ENCODE measurements around the gene ZNF316.

The ZNF316 gene

GRCh38 chr7:6675807-6676405, 38.8 kb downstream of the ZNF316 start:
- H3K9ac ChIP-seq (ENCODE audit: low read length), result no peak overlapping the region
- no peaks in the 10 kb centered on the region for H3K4me1 ChIP-seq (ENCODE audit: low read length)
- H3K79me2 ChIP-seq (ENCODE audit: low read length), result no peaks in the 10 kb centered on the region
- H3K27ac ChIP-seq (ENCODE audit: low read length), result no peak overlapping the region
- H3K36me3 ChIP-seq (replicated peaks; ENCODE audit: low read depth, low read length), result no peaks in the 10 kb centered on the region
- H3K9me3 ChIP-seq (ENCODE audit: insufficient read depth, low read length), result peaks cover 11% of the 10 kb centered on the region
- H4K20me1 ChIP-seq (ENCODE audit: insufficient read depth, low read length), result no peaks in the 10 kb centered on the region
- H3K4me3 ChIP-seq (ENCODE audit: low read length), result no peak overlapping the region
- H3K27me3 ChIP-seq (ENCODE audit: low read depth, low read length), result no peaks in the 10 kb centered on the region
- no peak overlapping the region for H3K4me2 ChIP-seq (ENCODE audit: low read length)
- H2AFZ ChIP-seq (ENCODE audit: low read depth, low read length), result no peak overlapping the region
- no peak for TF ChIP-seq CTCF (IDR thresholded peaks at IDR 0.05; ENCODE audit: low read depth, low read length)
- TF ChIP-seq EZH2phosphoT487 (IDR thresholded peaks at IDR 0.05; ENCODE audit: low read depth), result no peak

GRCh38 chr7:6680146-6680545, 43.0 kb downstream of the ZNF316 start:
- Histone ChIP-seq H2AFZ (ENCODE audit: low read depth, low read length) (no peak overlapping the region), H3K4me2 (ENCODE audit: low read length) (no peak overlapping the region), H3K79me2 (ENCODE audit: low read length) (no peaks in the 10 kb centered on the region), H4K20me1 (ENCODE audit: insufficient read depth, low read length) (no peaks in the 10 kb centered on the region), H3K4me3 (ENCODE audit: low read length) (no peak overlapping the region), H3K36me3 (replicated peaks; ENCODE audit: low read depth, low read length) (peaks cover 31% of the 10 kb centered on the region), H3K9ac (ENCODE audit: low read length) (no peak overlapping the region), H3K27me3 (ENCODE audit: low read depth, low read length) (no peaks in the 10 kb centered on the region), H3K4me1 (ENCODE audit: low read length) (no peaks in the 10 kb centered on the region), H3K9me3 (ENCODE audit: insufficient read depth, low read length) (peaks cover 12% of the 10 kb centered on the region), H3K27ac (ENCODE audit: low read length) (no peak overlapping the region)
- TF ChIP-seq CTCF (IDR thresholded peaks at IDR 0.05; ENCODE audit: low read depth, low read length) (no peak), EZH2phosphoT487 (IDR thresholded peaks at IDR 0.05; ENCODE audit: low read depth) (no peak)

- H3K9me3 ChIP-seq (ENCODE audit: insufficient read depth, low read length), result peaks cover 67% of the 10 kb centered on the region
- H3K27me3 ChIP-seq (ENCODE audit: low read depth, low read length), result no peaks in the 10 kb centered on the region
- no peaks in the 10 kb centered on the region for H3K79me2 ChIP-seq (ENCODE audit: low read length)
- no peaks in the 10 kb centered on the region for H3K4me1 ChIP-seq (ENCODE audit: low read length)
- H3K36me3 ChIP-seq (replicated peaks; ENCODE audit: low read depth, low read length), result peaks cover 95% of the 10 kb centered on the region
- H4K20me1 ChIP-seq (ENCODE audit: insufficient read depth, low read length), result no peaks in the 10 kb centered on the region
- H3K4me2 ChIP-seq (ENCODE audit: low read length), result no peak overlapping the region
- H3K4me3 ChIP-seq (ENCODE audit: low read length), result no peak overlapping the region
- H2AFZ ChIP-seq (ENCODE audit: low read depth, low read length), result no peak overlapping the region
- TF ChIP-seq EZH2phosphoT487 (IDR thresholded peaks at IDR 0.05; ENCODE audit: low read depth), result no peak
- no peak for TF ChIP-seq CTCF (IDR thresholded peaks at IDR 0.05; ENCODE audit: low read depth, low read length)
- H3K9ac ChIP-seq (ENCODE audit: low read length), result no peak overlapping the region
- no peak overlapping the region for H3K27ac ChIP-seq (ENCODE audit: low read length)
Measured at GRCh38 chr7:6691103-6691502, 54.0 kb downstream of the ZNF316 start.

- Histone ChIP-seq H3K4me1 (ENCODE audit: low read length) (no peaks in the 10 kb centered on the region), H3K4me2 (ENCODE audit: low read length) (no peak overlapping the region), H3K9ac (ENCODE audit: low read length) (no peak overlapping the region), H3K79me2 (ENCODE audit: low read length) (no peaks in the 10 kb centered on the region), H2AFZ (ENCODE audit: low read depth, low read length) (no peak overlapping the region), H3K27ac (ENCODE audit: low read length) (no peak overlapping the region), H3K36me3 (replicated peaks; ENCODE audit: low read depth, low read length) (peaks cover 96% of the 10 kb centered on the region), H4K20me1 (ENCODE audit: insufficient read depth, low read length) (no peaks in the 10 kb centered on the region), H3K4me3 (ENCODE audit: low read length) (no peak overlapping the region), H3K9me3 (ENCODE audit: insufficient read depth, low read length) (peaks cover 67% of the 10 kb centered on the region), H3K27me3 (ENCODE audit: low read depth, low read length) (no peaks in the 10 kb centered on the region)
- no peak for TF ChIP-seq EZH2phosphoT487 (IDR thresholded peaks at IDR 0.05; ENCODE audit: low read depth)
Measured at GRCh38 chr7:6691609-6692106, 54.5 kb downstream of the ZNF316 start.
